ENCODE data around the gene KDM4B.

KDM4B gene

DNA sequence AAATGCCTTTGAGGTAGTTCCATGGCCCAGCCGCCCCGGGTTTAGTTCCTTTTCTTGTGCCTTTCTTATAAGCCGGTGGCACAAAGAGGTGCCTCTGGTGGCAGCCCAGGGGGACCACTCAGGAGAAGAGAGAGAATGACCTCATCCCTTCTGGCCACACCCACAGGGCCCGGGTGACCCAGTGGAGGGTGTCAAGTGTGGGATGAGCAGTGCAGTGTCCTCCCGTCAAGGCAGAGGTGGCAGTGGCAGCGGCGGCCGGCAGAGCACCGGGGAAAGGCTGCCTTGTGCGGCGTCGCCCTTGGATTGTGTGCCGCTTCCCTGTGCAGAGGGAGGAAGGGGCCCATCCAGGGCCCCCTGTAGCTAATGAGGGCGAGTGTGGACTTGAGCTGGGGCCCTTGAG is 47.9 kb downstream of the KDM4B start:
- DNase-seq, result no peak

DNA sequence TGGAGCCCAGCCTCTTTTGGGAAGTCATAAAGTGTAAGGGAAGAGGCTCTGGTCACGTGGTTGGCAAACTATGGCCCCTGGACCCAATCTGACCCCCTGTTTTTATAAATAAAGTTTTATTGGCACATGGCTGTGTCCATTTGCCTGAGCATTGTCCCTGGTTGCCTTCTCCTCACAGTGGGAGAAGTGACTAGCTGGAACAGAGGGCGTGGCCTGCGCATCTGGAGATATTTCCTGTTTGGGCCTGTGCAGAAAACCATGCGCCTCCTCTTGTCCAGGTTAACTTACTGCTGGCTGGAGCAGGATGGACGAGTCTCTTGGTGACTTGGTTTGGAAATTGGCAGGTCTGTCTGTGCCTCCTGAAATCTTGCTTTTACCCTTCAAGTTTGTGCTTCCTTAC is 48.3 kb downstream of the KDM4B start:
- no peak for DNase-seq

DNA sequence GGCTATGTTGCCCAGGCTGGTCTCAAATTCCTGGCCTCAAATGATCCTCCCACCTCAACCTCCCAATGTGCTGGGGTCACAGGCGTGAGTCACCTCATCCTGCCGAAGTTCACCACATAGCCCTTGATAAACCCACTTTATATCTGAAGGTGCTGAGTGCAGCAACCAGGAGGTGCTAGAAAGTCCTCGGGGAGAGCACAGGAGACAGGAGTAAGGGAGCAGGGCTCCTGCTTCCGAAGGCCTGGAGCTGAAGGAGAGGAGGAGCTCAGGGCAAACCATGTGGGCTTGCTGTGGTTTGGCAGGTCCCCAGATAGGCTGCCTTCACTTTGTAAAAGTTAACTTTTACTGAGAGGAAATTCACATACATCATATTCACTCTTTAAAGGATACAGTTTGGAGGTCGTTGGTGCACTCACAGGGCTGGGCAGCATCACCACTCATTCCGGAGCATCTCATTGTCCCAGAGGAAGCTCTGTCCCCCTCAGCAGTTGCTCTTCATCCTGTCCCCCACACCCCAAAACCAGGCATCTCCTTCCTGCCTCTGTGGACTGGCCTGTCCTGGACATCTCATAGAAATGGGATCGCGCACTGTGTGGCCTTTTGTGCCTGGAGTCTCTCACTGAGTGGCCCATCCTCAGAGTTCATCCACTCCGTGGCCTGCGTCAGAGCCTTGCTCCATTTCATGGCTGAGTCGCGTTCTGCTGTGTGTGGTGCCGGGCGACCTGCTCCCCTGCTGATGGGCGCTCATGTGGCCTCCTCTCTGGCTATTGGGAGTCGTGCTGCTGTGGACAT is 49.5 kb downstream of the KDM4B start:
- peak; percentile 65 for DNase-seq

DNA sequence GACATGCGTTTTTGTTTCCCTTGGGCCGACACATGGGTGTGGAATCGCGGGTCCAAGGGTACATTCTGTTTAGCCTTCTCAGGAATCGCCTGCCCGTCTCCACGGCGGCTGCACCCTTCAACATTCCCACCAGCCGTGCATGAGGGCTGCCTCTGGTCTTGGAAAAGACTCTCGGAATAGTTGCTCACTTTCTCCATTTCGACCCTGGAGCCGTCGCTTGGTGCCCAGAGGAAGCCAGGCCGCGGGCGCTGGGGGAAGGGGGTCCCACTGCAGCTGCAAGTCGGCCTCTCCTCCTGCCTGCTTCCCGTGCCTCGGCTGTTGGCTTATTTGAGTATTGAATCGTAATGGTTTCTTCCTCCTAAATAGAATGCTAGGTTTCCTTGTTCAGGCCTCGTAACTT is 51.5 kb downstream of the KDM4B start:
- no peak for DNase-seq

DNA sequence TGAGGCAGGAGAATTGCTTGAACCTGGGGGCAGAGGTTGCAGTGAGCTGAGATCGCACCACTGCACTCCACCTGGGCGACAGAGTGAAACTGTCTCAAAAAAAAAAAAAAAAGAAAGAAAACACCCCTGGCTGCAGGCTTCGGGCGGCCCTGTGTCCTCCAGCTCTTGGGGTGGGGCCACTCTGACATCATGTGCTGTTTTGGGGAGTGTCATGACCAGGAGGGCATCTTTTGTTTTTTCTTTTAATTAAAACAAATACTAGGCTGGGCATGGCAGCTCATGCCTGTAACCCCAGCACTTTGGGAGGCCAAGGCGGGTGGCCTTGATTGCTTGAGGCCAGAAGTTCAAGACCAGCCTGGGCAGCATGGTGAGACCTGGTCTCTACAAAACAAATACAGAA is 52.1 kb downstream of the KDM4B start:
- no peak for DNase-seq

DNA sequence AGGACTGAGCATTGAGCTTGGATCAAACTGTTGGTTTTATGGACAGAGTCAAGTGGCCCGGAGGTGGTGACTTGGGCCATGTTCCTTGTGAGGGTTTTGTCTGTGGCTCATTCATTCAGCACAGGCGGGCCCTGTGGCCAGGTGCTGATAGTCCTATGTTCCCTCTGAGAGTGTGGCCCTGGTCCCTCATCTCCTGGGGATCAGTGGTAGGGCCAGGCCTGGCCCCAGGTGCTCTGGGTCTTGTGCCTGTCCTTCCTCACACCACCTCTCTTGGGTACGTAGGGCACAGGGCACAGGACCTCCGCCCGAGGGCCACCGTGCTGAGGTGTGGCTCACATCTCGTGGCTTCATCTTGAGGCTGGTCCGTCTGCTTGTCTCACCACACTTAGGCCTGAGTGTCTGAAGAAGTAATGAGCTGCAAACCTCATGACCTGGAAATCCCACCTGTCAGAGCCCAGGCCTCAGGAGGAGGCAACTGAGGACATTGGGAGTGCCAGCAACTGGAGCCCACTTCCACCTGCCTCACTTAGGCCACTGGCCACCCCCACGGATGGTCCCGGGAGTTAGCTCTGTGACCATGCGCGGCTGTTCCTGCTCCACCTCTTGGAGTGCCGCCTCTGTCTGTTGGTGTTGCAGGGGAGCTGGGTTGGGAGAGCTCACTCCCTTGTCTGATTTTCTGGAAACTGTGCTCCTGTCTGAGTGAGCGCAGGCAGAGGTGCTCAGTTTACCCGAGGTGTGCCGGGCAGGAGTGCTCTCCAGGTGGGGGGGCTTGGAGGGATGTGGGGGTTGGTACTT is 53.4 kb downstream of the KDM4B start:
- no peak for DNase-seq

DNA sequence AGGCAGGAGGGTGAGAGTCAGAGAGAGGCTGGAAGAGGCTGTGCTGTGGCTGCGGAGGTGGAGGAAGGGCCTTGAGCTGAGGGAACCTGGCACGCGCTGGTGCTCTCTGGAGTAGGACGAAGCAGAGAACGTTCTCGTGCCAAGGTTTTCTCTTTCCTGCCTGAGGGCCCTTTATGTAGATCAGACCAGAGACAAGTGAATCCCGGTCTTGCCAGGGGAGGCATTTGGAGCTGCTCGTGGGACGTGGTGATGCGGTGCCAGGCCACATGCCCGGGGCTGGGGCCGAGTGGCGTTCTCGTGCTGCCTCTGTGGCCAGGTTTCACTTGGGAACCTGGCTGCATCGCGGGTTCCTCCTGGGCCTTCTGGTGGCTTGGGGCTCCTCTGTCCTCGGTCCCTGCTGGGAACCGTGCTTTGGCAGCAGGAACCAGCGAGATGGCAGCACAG is 54.2 kb downstream of the KDM4B start:
- no peak for DNase-seq

DNA sequence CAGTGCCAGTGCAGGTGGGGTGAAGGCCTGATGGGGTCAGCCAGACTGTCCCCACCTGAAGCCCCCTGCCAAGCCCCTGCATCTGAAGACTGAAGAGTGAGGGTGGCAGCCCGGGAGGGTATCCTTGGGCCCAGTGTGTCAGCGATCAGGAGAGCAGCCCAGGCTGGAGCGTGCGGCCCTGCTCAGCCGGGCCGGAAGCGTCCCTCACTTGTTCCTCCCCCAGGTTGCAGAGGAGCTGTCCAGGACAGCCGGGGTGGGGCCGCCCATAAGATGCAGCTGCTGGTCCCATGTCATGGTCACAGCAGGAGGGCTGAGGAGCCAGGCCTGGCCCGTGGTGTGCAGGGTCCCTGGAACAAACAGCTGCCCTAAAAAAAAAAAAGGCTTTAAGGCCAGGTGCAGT is 55.4 kb downstream of the KDM4B start:
- no peak for DNase-seq

DNA sequence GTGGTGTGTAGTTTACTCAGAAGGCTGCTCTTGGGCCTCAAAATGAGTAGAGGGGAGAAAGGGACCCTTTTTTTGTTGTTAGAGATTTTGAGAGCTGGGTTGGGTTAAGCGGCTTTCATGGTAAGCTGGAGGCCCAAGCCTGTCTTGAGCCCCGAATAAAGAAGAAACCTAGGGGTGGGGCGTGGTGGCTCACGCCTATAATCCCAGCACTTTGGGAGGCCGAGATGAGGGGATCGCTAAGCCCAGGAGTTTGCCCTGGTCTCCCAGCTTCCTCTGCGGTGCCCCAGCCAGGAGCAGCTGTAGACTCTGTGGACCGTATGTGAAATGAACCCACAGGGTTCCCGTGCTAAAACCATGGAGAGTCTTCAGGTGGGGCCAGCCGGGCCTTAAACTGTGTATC is 56.1 kb downstream of the KDM4B start:
- no peak for DNase-seq

DNA sequence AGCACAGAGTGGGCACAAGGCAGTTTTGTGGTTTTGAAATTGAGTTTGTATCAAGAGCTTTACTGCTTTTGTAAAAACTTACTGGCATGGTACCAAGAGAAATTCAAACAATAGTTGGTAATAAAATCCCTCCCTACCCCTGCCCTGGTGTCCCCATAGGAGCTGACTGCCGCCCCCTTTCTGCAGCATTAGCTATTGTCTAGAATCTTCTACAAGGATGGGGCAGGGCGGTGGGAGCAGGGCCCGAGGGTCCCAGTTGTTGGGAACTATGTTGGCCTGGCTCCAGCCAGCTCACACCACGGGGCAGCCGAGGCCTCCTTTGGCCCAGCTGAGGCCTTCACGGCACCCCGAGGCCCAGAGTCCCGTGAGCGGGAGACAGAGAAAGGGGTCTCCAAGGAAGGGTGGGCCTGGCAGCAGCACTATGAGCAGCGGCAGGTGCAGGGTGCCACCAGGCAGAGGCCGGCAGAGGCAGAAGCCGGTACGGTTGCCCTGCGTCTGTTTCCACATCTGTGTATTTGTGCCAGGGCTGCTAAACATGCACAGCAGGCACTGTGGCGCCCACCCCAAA is 57.9 kb downstream of the KDM4B start:
- DNase-seq, result no peak

DNA sequence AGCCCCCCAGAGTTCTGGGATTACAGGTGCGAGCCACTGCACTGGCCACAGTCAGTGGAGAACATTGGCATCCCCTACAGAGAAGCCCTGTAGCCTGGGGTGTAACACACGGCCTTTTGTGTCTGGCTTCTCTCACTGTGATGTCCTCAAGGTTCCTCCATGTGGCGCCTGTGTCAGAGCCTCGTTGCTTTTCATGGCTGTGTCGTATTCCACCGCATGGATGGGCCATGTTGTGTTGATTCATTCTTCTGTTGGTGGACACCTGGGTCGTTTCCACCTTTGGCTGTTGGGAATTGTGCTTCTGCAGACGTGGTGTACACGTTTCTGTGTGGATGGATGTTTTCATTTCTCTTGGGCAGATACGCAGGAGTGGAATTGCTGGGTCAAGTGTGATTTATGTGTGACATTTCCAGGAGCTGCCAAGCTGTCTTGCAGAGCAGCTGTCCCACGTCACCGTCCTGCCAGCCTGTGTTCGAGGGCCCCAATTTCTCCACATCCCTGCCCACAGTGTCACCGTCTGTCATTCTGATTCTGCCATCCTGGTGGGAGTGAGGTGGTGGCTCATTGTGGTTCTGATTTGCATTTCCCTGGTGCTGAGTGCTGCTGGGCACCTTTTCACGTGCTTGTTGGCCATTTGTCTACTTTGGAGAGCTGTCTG is 59.4 kb downstream of the KDM4B start:
- DNase-seq, result no peak

DNA sequence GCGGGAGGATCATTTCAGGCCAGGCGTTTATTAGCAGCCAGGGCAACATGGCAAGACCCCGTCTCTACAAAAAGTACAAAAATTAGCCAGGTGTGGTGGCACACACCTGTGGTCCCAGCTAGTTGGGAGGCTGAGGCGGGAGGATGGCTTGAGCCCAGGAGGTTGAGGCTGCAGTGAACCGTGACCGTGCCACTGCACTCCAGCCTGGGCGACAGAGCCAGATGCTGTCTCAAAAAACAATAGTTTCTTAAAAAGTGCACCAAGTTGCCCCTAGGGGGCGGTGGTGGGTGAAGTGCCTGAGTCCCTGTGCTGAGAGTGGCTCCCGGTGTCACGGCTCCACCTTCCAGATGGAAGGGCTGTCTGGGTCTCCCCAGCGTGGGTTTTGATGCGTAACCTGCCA is 60.7 kb downstream of the KDM4B start:
- DNase-seq, result peak; percentile 66

DNA sequence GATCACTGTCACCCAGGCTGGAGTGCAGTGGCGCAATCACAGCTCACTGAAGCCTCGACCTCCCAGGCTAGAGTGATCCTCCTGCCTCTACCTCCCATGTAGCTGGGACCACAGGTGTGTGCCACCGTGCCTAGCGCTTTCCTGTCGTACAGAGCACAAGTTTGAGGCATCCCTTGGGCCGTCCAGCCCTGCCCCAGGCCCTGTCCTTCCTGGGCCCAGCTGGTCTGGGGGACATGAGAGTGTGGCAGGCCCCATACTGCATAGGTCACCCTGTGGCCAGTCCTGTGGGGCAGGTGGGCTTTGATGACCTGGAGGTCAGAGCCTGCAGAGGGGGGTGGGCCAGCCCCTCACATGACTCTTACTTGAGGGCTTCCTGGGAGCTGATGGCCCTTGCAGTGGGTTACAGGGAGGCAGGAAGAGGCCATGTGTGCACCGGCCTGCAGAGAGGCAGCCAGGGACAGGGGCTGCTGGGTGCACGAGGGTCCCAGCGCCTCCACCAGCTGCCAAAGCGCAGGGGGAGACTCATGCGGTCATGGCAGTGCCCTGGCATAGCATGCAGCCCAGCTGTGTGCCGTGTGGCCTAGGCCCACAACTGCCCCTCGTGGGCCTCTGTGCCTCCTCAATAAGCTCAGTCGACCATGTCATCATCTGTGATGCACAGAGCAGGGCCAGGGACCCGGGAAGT is 61.4 kb downstream of the KDM4B start:
- DNase-seq, result no peak

DNA sequence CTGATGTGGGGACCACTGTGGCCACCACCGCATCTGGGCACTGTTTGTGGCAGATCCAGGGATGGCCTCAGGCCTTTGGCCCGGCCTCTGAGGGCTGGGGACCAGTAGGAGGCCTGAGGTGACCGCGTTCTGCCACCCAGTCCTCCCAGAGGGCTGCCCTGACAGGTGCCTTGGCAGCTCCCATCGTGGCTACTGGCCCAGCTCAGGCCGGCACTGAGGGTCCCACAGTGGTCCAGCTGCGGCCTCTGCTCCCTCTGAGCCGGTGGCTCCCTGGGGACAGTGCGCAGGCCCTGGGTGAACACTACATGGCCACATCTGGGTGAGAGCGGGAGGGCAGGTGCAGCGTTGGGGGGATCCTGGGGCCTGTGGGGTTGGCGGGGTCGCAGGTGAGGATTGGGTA is 61.9 kb downstream of the KDM4B start:
- DNase-seq, result no peak

DNA sequence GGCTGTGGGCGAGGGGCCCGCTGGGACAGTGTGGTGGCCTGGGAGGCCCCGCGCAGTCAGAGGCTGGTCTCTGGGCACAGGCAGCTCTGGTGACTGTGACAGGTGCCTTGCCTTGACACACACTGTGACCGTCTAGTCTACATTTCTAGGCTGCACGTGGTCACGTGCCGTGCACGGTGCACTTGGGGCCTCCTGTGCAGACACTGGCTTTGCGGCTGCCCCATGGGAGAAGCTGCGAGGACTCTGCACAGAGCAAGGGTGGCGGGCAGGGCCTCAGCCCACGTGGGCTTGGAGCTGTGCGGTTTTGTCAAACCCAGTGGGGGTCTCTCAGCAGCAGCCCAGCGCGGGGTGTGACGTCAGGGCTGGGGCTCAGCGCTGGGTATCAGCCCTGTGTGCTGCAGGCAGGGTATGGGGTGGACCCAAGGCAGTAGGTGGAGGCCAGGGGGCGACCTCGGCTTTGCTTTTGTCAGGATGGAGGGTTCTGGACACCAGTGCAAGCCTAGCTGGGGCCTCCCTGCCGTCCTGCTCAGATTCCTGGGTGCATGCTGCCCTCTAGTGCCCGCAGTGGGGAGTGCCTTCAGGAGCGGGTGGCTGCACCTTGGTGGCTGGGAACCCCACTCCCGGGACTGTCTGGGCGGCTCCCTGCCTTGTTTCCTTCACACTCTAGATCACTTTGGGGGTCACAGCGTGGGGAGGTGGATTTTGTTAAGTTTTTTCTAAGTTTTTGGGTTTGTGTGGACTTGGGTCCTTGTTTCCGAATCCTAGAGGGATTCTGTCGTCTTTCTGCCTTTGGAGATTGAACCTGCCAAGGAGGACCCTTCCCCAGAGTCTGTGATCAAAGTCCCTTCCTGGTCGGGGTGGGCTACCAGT is 62.6 kb downstream of the KDM4B start:
- DNase-seq, result peak; percentile 78

DNA sequence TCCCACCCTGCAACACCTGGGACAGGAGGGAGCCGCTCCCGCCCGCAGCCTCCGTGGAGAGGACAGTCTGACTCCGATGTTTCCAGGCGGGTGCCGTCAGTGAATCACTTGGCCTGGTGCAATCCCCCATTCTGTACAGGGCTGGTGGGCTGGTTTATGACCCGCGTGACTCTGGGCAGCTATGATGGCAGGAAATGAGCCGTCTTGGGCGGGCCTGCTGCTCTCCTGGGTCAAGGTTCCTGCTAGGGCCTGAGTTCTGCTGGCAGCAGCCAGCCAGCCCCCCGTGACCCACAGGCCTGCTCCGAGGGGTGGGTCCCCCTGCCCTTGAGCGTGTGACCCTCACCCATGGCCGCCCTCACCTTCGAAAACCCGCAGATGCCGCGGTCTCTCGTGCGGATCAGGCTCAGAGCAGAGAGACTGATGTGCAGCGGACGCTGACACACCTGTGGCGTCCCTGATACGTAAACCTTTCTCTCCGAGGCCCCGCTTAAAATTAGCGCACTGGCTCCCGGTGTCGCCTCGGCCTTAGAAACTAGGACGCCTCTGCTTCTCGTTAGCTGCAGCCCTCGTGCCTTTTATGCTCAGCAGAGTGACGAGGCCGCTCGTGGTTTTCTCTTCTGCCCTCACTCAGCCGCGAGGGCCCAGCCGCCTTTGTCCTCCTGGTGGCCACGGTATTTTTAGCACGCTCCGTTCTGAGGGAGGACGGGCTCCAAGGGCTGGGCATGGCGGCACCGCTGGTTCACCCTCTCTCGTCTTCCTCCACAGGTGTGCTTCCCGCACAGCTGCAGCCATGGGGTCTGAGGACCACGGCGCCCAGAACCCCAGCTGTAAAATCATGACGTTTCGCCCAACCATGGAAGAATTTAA is 63.4 kb downstream of the KDM4B start:
- no peak for DNase-seq

DNA sequence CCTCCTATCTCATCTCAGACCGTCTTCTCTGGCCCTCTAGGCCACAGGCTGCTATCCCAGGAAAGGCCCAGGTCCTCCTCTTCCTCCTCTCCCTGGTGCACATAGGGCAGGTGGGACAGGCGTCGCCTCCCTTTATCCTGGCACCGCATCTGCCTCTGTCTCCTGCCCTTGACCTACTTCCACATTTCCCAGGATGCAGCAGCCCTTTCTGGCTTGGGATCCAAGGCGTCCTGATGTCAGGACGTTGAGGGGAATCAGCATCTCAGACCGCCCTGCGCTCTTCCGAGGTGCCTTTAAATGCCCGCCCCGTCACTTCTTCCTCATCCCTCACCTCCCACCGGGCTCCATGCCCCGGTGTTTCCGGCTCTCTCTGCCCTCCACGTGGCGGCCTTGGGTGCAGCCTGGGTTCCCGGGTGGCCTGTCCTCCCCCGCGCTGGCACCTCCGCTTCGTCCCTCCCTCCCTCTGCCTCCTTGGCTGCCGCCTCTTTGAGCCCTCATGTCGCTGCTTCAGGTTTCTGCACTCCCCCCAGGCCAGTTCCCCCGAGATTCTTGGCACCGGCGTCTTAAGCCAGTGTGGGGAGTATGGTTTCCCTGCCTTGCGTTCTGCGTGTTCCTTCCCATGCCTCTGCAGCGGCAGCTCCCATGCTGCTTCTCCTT is 66.3 kb downstream of the KDM4B start:
- no peak for DNase-seq

DNA sequence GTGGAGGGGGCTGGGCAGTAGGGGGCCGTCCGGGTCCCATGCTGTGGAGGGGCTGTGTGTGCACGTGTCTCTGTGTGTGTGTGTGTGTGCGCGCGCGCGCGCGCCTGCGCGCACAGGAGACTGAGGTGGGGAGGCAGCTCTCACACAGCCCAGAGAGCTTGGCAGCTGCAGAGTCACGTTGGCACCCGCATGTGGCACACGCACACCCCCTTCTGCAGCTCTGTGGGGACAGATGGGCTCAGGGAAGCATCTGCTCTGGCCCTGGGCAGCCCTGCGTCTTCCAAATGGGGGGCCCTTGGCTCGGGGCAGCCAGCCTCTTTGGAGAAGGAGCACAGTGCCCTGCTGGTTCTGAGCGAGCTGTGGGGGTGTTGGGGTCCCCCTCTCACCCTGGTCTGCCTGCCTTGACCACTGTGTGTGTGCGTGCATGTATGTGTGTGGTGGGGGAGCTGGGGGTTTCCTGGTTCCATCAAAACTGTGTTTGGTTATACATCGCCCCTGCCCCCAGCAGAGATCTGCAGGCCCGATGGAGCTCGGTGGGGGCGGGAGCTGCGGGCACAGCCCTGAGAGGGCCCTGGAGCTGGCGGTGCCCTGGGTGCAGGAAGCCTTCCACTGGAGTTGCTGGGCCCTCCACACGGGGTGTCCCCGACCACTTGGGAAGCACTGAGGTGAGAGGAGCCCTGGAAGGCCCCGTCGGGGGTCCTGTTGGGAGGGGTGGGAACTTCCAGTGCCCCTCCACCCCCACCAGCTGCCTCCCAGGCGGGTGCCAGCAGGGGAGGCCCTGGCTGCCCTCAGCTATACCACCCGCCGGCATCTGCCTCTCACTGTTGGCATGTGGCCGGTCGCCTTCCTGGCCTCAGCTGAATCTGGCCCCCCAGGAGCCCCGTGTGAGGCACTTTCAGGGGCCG is 67.1 kb downstream of the KDM4B start:
- DNase-seq, result no peak
